BE2C (cell line): Measurements from ENCODE around the gene PTPRN2.

Experiments
- DNase-seq: peaks from one replicate; pipeline ENCODE4 v3.0.0-alpha.2; 2020
- H3K27me3 ChIP-seq: fragments of 250-450 bp; sonication (Bioruptor Pico); 2 replicates; pipeline ENCODE4 v1.5.1; 2020; ENCODE audit warnings: mild to moderate bottlenecking
- H3K36me3 ChIP-seq: fragments of 250-450 bp; sonication (Bioruptor Pico); 2 replicates; pipeline ENCODE4 v1.5.1; 2020; ENCODE audit warnings: mild to moderate bottlenecking
- H3K4me1 ChIP-seq: fragments of 250-450 bp; sonication (Bioruptor Pico); 2 replicates; pipeline ENCODE4 v1.5.1; 2020
- H3K4me3 ChIP-seq: 2 replicates; pipeline ENCODE4 v1.5.1; 2011; ENCODE audit warnings: low read depth, low read length
- H3K9me3 ChIP-seq: fragments of 250-450 bp; sonication (Bioruptor Pico); 2 replicates; pipeline ENCODE4 v1.5.1; 2020
- CTCF ChIP-seq: IDR thresholded peaks from 2 replicates; pipeline ENCODE4 v1.5.1; 2012; ENCODE audit warnings: mild to moderate bottlenecking, low read depth, low read length

Gene PTPRN2

GRCh38 chr7:158259141-158259540, 328.5 kb downstream of the PTPRN2 start:
- Histone ChIP-seq H3K4me3 (no peak overlapping the region), H3K4me1 (no peaks in the 10 kb centered on the region), H3K36me3 (no peaks in the 10 kb centered on the region), H3K27me3 (no peaks in the 10 kb centered on the region), H3K9me3 (peaks cover 6% of the 10 kb centered on the region; the same call in 1 of the 2 replicates)
- no peak for TF ChIP-seq CTCF
- DNase-seq: no peak

- H3K4me3 ChIP-seq: no peak overlapping the region
- H3K4me1 ChIP-seq: no peaks in the 10 kb centered on the region
- TF ChIP-seq CTCF: no peak
- no peak for DNase-seq
- no peaks in the 10 kb centered on the region for H3K27me3 ChIP-seq
- H3K9me3 ChIP-seq: peaks cover 6% of the 10 kb centered on the region; the same call in 1 of the 2 replicates
- H3K36me3 ChIP-seq: no peaks in the 10 kb centered on the region
These were observed 329.1 kb downstream of the PTPRN2 start for GRCh38 chr7:158258411-158259130.

GRCh38 chr7:158257516-158258410, 329.9 kb downstream of the PTPRN2 start:
- Histone ChIP-seq H3K9me3 (peaks cover 6% of the 10 kb centered on the region; the same call in 1 of the 2 replicates), H3K27me3 (no peaks in the 10 kb centered on the region), H3K4me3 (no peak overlapping the region), H3K4me1 (no peaks in the 10 kb centered on the region), H3K36me3 (no peaks in the 10 kb centered on the region)
- DNase-seq: no peak
- TF ChIP-seq CTCF: no peak

- TF ChIP-seq CTCF: no peak
- no peaks in the 10 kb centered on the region for H3K4me1 ChIP-seq
- no peaks in the 10 kb centered on the region for H3K27me3 ChIP-seq
- no peaks in the 10 kb centered on the region for H3K36me3 ChIP-seq
- peaks cover 2% of the 10 kb centered on the region; the same call in 1 of the 2 replicates for H3K9me3 ChIP-seq
- DNase-seq: no peak
- H3K4me3 ChIP-seq: no peak overlapping the region
These were observed 330.6 kb downstream of the PTPRN2 start for GRCh38 chr7:158257001-158257400.

GRCh38 chr7:158256091-158256816, 331.4 kb downstream of the PTPRN2 start:
- DNase-seq: no peak
- no peak for TF ChIP-seq CTCF
- H3K36me3 ChIP-seq: no peaks in the 10 kb centered on the region
- H3K27me3 ChIP-seq: no peaks in the 10 kb centered on the region
- no peaks in the 10 kb centered on the region for H3K4me1 ChIP-seq
- no peaks in the 10 kb centered on the region for H3K9me3 ChIP-seq
- H3K4me3 ChIP-seq: no peak overlapping the region
